Fibroblast of lung (primary cell): ENCODE data around the gene VANGL1. TPM values are rescaled to one million over a fixed set of nuclear protein-coding genes. Genes with fewer than 3 reads are reported as not detected.

Experiments
- DNase-seq, 2 donors: peaks; one replicate each; pipeline versions ENCODE4 v3.0.0 to v3.0.0-alpha.2; 2010; ENCODE audit warnings: low read depth in 2 of 2
- H2AFZ ChIP-seq: 2 replicates; pipeline ENCODE4 v1.5.1; 2012; ENCODE audit warnings: low read length, control low read depth, inconsistent platforms
- H3K27ac ChIP-seq: 2 replicates; pipeline ENCODE4 v1.5.1; 2011; ENCODE audit warnings: low read length, control low read depth; ENCODE audit not compliant: insufficient read depth
- H3K27me3 ChIP-seq: 2 replicates; pipeline ENCODE4 v1.5.1; 2011; ENCODE audit warnings: mild to moderate bottlenecking, low read length; ENCODE audit not compliant: control insufficient read depth, insufficient read depth
- H3K36me3 ChIP-seq: 2 replicates; pipeline ENCODE4 v1.5.1; 2011; ENCODE audit warnings: low read length; ENCODE audit not compliant: control insufficient read depth, insufficient read depth
- H3K4me1 ChIP-seq: 2 replicates; pipeline ENCODE4 v1.5.1; 2011; ENCODE audit warnings: low read length; ENCODE audit not compliant: control insufficient read depth, insufficient read depth; ENCODE audit errors: extremely low read depth
- H3K4me2 ChIP-seq: 2 replicates; pipeline ENCODE4 v1.5.1; 2011; ENCODE audit warnings: low read length, control low read depth; ENCODE audit not compliant: insufficient read depth; ENCODE audit errors: extremely low read depth
- H3K4me3 ChIP-seq, 4 experiments: fragments of 200-600 bp in 1 of 4; sonication (generic) in 1 of 4; replicated peaks in 1 of 4; 2 replicates each; pipeline ENCODE4 v1.5.1; 2011 to 2016; ENCODE audit warnings: low read length in 4 of 4, low read depth in 3 of 4, mild to moderate bottlenecking in 3 of 4, control low read depth in 2 of 4, inconsistent platforms in 1 of 4, mixed read lengths in 1 of 4; ENCODE audit not compliant: insufficient read depth in 1 of 4; ENCODE audit errors: control extremely low read depth in 1 of 4
- H3K79me2 ChIP-seq: 2 replicates; pipeline ENCODE4 v1.5.1; 2012; ENCODE audit warnings: mild to moderate bottlenecking, low read length, inconsistent platforms; ENCODE audit not compliant: control insufficient read depth, insufficient read depth
- H3K9ac ChIP-seq: 2 replicates; pipeline ENCODE4 v1.5.1; 2011; ENCODE audit warnings: mild to moderate bottlenecking, low read length, control low read depth; ENCODE audit not compliant: insufficient read depth
- H3K9me3 ChIP-seq: 2 replicates; pipeline ENCODE4 v1.5.1; 2012; ENCODE audit warnings: low read depth, low read length; ENCODE audit not compliant: control insufficient read depth, insufficient read depth
- H4K20me1 ChIP-seq: 2 replicates; pipeline ENCODE4 v1.5.1; 2011; ENCODE audit warnings: low read length; ENCODE audit not compliant: control insufficient read depth, insufficient read depth; ENCODE audit errors: extremely low read depth
- EZH2 ChIP-seq: IDR thresholded peaks from 2 replicates; pipeline ENCODE4 v1.5.1; 2012; ENCODE audit warnings: low read length, control low read depth, mild to moderate bottlenecking; ENCODE audit errors: missing control alignments
- polyA plus RNA-seq, 2 donors: library from polyadenylated mRNA; depleted of rRNA in 1 of 2; stranded (reverse) in 1 of 2; unstranded in 1 of 2; fragments of >200 nt; gene quantifications; 2 replicates each; pipeline ENCODE4 v1.2.1, GENCODE V29; 2011 to 2012; ENCODE audit warnings: missing spikeins in 1 of 2
- total RNA-seq: library from RNA; depleted of rRNA; stranded (reverse); fragments of >200 nt; gene quantifications from 2 replicates; pipeline ENCODE4 v1.2.1, GENCODE V29; 2014
- TF ChIP-seq, protein P1 (sequence below), 2 donors: IDR thresholded peaks in 1 of 2; conservative IDR thresholded peaks in 1 of 2; 1 replicate in 1 of 2; 2 replicates in 1 of 2; pipeline ENCODE4 v1.5.1; 2011 to 2012; ENCODE audit warnings: low read length in 2 of 2, control low read depth in 1 of 2, inconsistent platforms in 1 of 2, low read depth in 1 of 2, mild to moderate bottlenecking in 1 of 2

Gene VANGL1
- total and polyA plus RNA-seq, 2 donors (not counting 1 experiment from before 2014, with no cell fraction given): 8.1 to 10.7 TPM

DNA sequence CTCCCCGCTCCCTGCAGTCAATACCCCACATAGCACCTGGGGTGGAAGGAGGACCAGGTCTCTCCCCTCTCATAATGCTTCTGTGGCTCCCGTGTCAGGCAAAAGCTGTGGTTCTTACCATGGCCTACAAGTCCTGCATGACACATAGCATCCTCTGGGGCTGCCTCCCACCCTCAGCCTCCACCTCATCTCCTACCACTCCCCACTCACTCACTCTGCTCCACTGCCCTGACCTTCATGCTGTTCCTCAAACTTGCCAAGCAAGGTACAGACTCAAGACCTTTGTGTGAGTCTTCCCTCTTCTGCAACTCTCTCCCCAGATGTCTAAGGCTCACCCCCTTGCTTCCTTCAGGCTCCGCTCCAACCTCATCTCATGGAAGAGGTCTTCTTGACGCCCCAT is 28.0 kb upstream of the VANGL1 start:
- no peak overlapping the region for H3K4me2 ChIP-seq
- no peak overlapping the region for H3K9ac ChIP-seq
- H3K4me1 ChIP-seq: no peaks in the 10 kb centered on the region
- no peak overlapping the region for H2AFZ ChIP-seq
- DNase-seq: no peak
- H3K9me3 ChIP-seq: no peaks in the 10 kb centered on the region
- H3K27me3 ChIP-seq: peaks cover 25% of the 10 kb centered on the region
- no peak overlapping the region for H3K27ac ChIP-seq
- no peak overlapping the region for H3K4me3 ChIP-seq
- H3K36me3 ChIP-seq: no peaks in the 10 kb centered on the region
- no peak for TF ChIP-seq EZH2
- TF ChIP-seq, protein P1, sequence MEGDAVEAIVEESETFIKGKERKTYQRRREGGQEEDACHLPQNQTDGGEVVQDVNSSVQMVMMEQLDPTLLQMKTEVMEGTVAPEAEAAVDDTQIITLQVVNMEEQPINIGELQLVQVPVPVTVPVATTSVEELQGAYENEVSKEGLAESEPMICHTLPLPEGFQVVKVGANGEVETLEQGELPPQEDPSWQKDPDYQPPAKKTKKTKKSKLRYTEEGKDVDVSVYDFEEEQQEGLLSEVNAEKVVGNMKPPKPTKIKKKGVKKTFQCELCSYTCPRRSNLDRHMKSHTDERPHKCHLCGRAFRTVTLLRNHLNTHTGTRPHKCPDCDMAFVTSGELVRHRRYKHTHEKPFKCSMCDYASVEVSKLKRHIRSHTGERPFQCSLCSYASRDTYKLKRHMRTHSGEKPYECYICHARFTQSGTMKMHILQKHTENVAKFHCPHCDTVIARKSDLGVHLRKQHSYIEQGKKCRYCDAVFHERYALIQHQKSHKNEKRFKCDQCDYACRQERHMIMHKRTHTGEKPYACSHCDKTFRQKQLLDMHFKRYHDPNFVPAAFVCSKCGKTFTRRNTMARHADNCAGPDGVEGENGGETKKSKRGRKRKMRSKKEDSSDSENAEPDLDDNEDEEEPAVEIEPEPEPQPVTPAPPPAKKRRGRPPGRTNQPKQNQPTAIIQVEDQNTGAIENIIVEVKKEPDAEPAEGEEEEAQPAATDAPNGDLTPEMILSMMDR (conservative IDR thresholded peaks at IDR 0.05 in 1 of 2, IDR thresholded peaks at IDR 0.05 in 1 of 2; ENCODE audit: low read depth in 1 of 2, low read length in 2 of 2): no peak
- no peaks in the 10 kb centered on the region for H3K79me2 ChIP-seq
- H4K20me1 ChIP-seq: peaks cover 2% of the 10 kb centered on the region

DNA sequence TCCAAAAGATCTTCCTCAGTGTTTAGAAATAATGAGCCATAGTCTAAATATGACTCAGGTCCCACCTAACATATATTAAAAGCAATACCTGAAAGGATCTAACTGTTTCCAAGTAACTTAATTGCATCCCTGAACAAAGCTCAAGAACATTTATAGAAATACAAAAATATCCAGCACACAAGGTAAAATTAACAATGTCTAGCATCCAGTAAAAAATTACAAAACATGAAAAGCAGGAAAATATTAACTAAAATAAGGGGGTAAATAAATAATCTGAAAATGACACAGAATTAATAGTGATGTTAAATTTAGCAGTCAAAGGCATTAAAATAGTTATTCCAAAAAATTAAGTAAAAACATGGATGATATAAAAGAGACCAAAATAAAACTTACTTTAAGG is 21.3 kb upstream of the VANGL1 start:
- Histone ChIP-seq H3K9ac (no peak overlapping the region), H3K27me3 (peaks cover 2% of the 10 kb centered on the region), H3K27ac (no peak overlapping the region), H3K4me2 (no peak overlapping the region), H3K4me1 (no peaks in the 10 kb centered on the region), H4K20me1 (no peaks in the 10 kb centered on the region), H3K36me3 (no peaks in the 10 kb centered on the region), H3K9me3 (no peaks in the 10 kb centered on the region), H2AFZ (no peak overlapping the region), H3K79me2 (no peaks in the 10 kb centered on the region), H3K4me3 (no peak overlapping the region)
- TF ChIP-seq, protein P1 (conservative IDR thresholded peaks at IDR 0.05 in 1 of 2, IDR thresholded peaks at IDR 0.05 in 1 of 2; ENCODE audit: low read depth in 1 of 2, low read length in 2 of 2): no peak
- TF ChIP-seq EZH2: no peak
- DNase-seq: no peak

DNA sequence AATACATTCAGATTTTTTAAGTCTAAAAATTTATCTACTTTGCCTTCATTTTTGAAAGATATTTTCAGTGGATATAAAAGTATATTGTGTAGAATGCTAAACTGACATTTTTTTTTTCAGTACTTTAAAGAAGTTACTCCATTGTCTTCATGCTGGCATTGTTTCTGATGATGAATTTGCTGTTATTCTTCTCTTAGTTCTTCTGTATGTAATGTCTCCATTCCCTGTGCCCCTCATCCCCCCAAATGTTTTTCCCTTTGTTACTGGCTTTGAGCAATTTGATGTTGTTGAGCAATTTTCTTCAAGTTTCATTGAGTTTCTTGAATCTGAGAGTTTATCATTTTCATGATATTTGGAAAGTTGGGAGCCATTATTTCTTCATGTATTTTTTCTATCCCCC is 20.8 kb upstream of the VANGL1 start:
- no peak for TF ChIP-seq EZH2
- TF ChIP-seq, protein P1 (conservative IDR thresholded peaks at IDR 0.05 in 1 of 2, IDR thresholded peaks at IDR 0.05 in 1 of 2; ENCODE audit: low read depth in 1 of 2, low read length in 2 of 2): no peak
- Histone ChIP-seq H3K9me3 (no peaks in the 10 kb centered on the region), H3K27me3 (no peaks in the 10 kb centered on the region), H3K4me3 (no peak overlapping the region), H3K27ac (no peak overlapping the region), H3K4me2 (no peak overlapping the region), H3K79me2 (no peaks in the 10 kb centered on the region), H3K36me3 (no peaks in the 10 kb centered on the region), H3K9ac (no peak overlapping the region), H3K4me1 (no peaks in the 10 kb centered on the region), H2AFZ (no peak overlapping the region), H4K20me1 (no peaks in the 10 kb centered on the region)
- DNase-seq: no peak
